Measurements from ENCODE around the gene ZNF397. TPM values are rescaled to one million over a fixed set of nuclear protein-coding genes. Genes with fewer than 3 reads are reported as not detected.

Gene ZNF397
- total and polyA plus RNA-seq, 2 donors (not counting 3 experiments of a cell fraction or from before 2014, with no cell fraction given): 1.5 to 5.5 TPM

- Histone ChIP-seq H3K4me1 (ENCODE audit: control insufficient read depth, extremely low read depth, insufficient read depth, low read length) (no peaks in the 10 kb centered on the region), H3K27ac (ENCODE audit: insufficient read depth, low read depth, low read length) (no peak overlapping the region), H4K20me1 (replicated peaks; ENCODE audit: control insufficient read depth, extremely low read depth, insufficient read depth, low read length) (no peaks in the 10 kb centered on the region), H3K9ac (replicated peaks; ENCODE audit: extremely low read depth, insufficient read depth, low read length) (no peak overlapping the region), H3K9me3 (replicated peaks; ENCODE audit: control insufficient read depth, insufficient read depth, low read length) (peaks cover 10% of the 10 kb centered on the region), H3K79me2 (ENCODE audit: control insufficient read depth, insufficient read depth, low read length) (no peaks in the 10 kb centered on the region), H3K4me2 (ENCODE audit: insufficient read depth, low read length) (no peak overlapping the region), H3K4me3 (replicated peaks in 1 of 3; ENCODE audit: insufficient read depth in 1 of 3, low read depth in 1 of 3, low read length in 3 of 3) (no peak overlapping the region), H3K9me1 (replicated peaks; ENCODE audit: control insufficient read depth, extremely low read depth, insufficient read depth, low read length) (no peaks in the 10 kb centered on the region), H3K36me3 (ENCODE audit: control insufficient read depth in 2 of 2, extremely low read depth in 1 of 2, insufficient read depth in 2 of 2, low read length in 2 of 2) (peaks cover 0 to 15% of the 10 kb centered on the region in 2 experiments), H3K27me3 (ENCODE audit: control insufficient read depth in 2 of 2, insufficient read depth in 2 of 2, low read length in 2 of 2) (no peaks in the 10 kb centered on the region), H2AFZ (ENCODE audit: low read depth, low read length) (no peak overlapping the region)
- POLR2A ChIA-PET: no interaction called here
- BruUV-seq (replicated peaks): no TSS peak
- intact Hi-C loops (cut with micrococcal nuclease): no loop called here
- no peak for DNase-seq (ENCODE audit: low read depth, low spot score)
- dilution Hi-C loops (cut with MboI; ENCODE audit: extremely low pct_ligation_motif_present, low sequenced_read_pairs): no loop called here
- FAIRE-seq: no peak
- CTCF ChIA-PET: no interaction called here
- TF ChIP-seq EZH2 (IDR thresholded peaks at IDR 0.05; ENCODE audit: borderline replicate concordance, low read depth, low read length, severe bottlenecking): no peak
- no peak for TF ChIP-seq FOS (IDR thresholded peaks at IDR 0.05; ENCODE audit: borderline replicate concordance, insufficient read depth, low read length)
- TF ChIP-seq GATA2 (IDR thresholded peaks at IDR 0.05; ENCODE audit: insufficient read depth, insufficient read length, low read depth, low read length): no peak
- no peak for TF ChIP-seq MAX (IDR thresholded peaks at IDR 0.05; ENCODE audit: insufficient read depth, insufficient read length)
- TF ChIP-seq MYC (IDR thresholded peaks at IDR 0.05; ENCODE audit: low read depth, low read length): no peak
- no peak for TF ChIP-seq CTCF (IDR thresholded peaks at IDR 0.05; ENCODE audit: extremely low read depth in 1 of 2, insufficient read depth in 1 of 2, low read depth in 1 of 2, low read length in 2 of 2)
- TF ChIP-seq POLR2A (IDR thresholded peaks at IDR 0.05; ENCODE audit: low read depth, low read length): no peak
- TF ChIP-seq JUN (IDR thresholded peaks at IDR 0.05; ENCODE audit: borderline replicate concordance, insufficient read depth, insufficient read length, low read depth): no peak
- no peak for TF ChIP-seq POLR2AphosphoS5 (IDR thresholded peaks at IDR 0.05; ENCODE audit: insufficient read depth, low read depth, low read length)
These were observed 6.8 kb downstream of the ZNF397 start for GRCh38 chr18:35247412-35248249.

Data from endothelial cell of umbilical vein (primary cell).